Mesendoderm (in vitro differentiated cells): ENCODE results near the gene EEF1AKMT3.

Experiments used
- DNase-seq: peaks from one replicate; pipeline ENCODE4 v3.0.0; 2013
- H2AK5ac ChIP-seq: 2 replicates; pipeline ENCODE4 v1.6.1; 2013; ENCODE audit warnings: low read length, inconsistent platforms
- H2BK120ac ChIP-seq: 2 replicates; pipeline ENCODE4 v1.6.1; 2013; ENCODE audit warnings: low read depth, mild to moderate bottlenecking, low read length, moderate library complexity, mixed read lengths
- H2BK15ac ChIP-seq: replicated peaks from 2 replicates; pipeline ENCODE4 v1.6.1; 2013; ENCODE audit warnings: low read depth, mild to moderate bottlenecking, moderate library complexity
- H2BK5ac ChIP-seq: 2 replicates; pipeline ENCODE4 v1.6.1; 2013; ENCODE audit warnings: low read length, inconsistent platforms
- H3K18ac ChIP-seq: 2 replicates; pipeline ENCODE4 v1.6.1; 2013; ENCODE audit warnings: mild to moderate bottlenecking, low read length, mixed read lengths
- H3K23ac ChIP-seq: one replicate; pipeline ENCODE4 v1.6.1; 2013; ENCODE audit warnings: low read length
- H3K27ac ChIP-seq: 2 replicates; pipeline ENCODE4 v1.5.1; 2013; ENCODE audit warnings: low read depth, mild to moderate bottlenecking, inconsistent platforms, low read length, moderate library complexity
- H3K27me3 ChIP-seq: 2 replicates; pipeline ENCODE4 v1.6.1; 2013; ENCODE audit warnings: low read length, control low read depth, mild to moderate bottlenecking, inconsistent platforms; ENCODE audit not compliant: insufficient read depth, poor library complexity
- H3K36me3 ChIP-seq: 2 replicates; pipeline ENCODE4 v1.6.1; 2013; ENCODE audit warnings: low read length, inconsistent platforms; ENCODE audit not compliant: control insufficient read depth, insufficient read depth
- H3K4ac ChIP-seq: one replicate; pipeline ENCODE4 v1.6.1; 2013; ENCODE audit warnings: low read depth, mild to moderate bottlenecking, low read length, moderate library complexity
- H3K4me1 ChIP-seq: 2 replicates; pipeline ENCODE4 v1.6.1; 2013; ENCODE audit warnings: low read depth, low read length, inconsistent platforms; ENCODE audit not compliant: control insufficient read depth
- H3K4me2 ChIP-seq: 2 replicates; pipeline ENCODE4 v1.6.1; 2013; ENCODE audit warnings: low read length
- H3K4me3 ChIP-seq: 2 replicates; pipeline ENCODE4 v1.5.1; 2013; ENCODE audit warnings: mild to moderate bottlenecking, low read length
- H3K56ac ChIP-seq: one replicate; pipeline ENCODE4 v1.6.1; 2013; ENCODE audit warnings: low read length
- H3K79me1 ChIP-seq: 2 replicates; pipeline ENCODE4 v1.6.1; 2013; ENCODE audit warnings: low read length, inconsistent platforms
- H3K79me2 ChIP-seq: 2 replicates; pipeline ENCODE4 v1.6.1; 2013; ENCODE audit warnings: mild to moderate bottlenecking, low read length; ENCODE audit not compliant: control insufficient read depth, insufficient read depth
- H3K9ac ChIP-seq: 2 replicates; pipeline ENCODE4 v1.6.1; 2013; ENCODE audit warnings: low read length, inconsistent platforms
- H4K5ac ChIP-seq: one replicate; pipeline ENCODE4 v1.6.1; 2013; ENCODE audit warnings: low read length
- H4K8ac ChIP-seq: one replicate; pipeline ENCODE4 v1.6.1; 2013; ENCODE audit warnings: low read depth, mild to moderate bottlenecking, control low read depth, low read length, moderate library complexity
- WGBS: extraction: QIAGEN DNeasy Blood & Tissue Kit; methylation state at CpG from one replicate; pipeline ENCODE4 v1.1.7; 2013; ENCODE audit warnings: low lambda C conversion rate, missing lambda C conversion rate; ENCODE audit not compliant: insufficient coverage; ENCODE audit errors: extremely low coverage; 5-methylcytosine and 5-hydroxymethylcytosine counted together

EEF1AKMT3 gene

DNA sequence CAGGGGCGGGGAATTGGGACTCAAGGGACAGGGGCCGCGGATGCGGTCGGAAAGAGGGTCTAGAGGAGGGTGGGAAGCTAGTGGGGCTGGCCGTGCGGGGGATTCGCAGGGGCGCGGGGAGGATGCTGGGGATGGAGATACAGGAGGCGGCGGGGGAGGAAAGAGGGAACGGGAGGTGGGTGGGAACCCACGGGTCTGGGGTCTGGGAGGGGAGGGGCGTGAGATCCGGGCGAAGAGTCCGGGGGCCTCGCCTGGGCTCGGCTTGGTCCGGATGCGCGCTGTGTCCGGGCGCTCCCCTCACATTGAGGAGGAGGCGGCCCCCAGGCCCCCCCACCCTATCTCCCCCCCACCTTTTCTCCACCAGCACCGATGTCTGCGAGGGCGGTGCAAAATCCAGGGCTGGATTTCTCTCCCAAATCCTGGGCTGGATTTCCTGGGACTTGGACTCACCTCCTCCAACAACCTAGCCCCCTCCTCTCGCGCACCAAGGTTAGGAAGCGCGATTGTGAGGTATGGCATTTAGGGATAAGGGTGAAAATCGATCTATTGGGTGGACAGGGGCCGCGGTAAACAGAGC is 33.7 kb upstream of the EEF1AKMT3 start, which contains the start of gene AGAP2:
Gene AGAP2, minus strand, starts transcription at position 82 of the 577 bp plus-strand sequence. CDS start 496 bp downstream, outside the sequence.
- H3K36me3 ChIP-seq = no peaks in the 10 kb centered on the region
- peak within 1 kb of the TSS; percentile 13 for H3K4me2 ChIP-seq
- no peak within 1 kb of the TSS for H3K9ac ChIP-seq
- H3K4ac ChIP-seq = no peak within 1 kb of the TSS
- no peak within 1 kb of the TSS for H4K8ac ChIP-seq
- peak; percentile 78 for DNase-seq
- H2BK120ac ChIP-seq = no peak within 1 kb of the TSS
- no peak within 1 kb of the TSS for H3K56ac ChIP-seq
- no CpG with 5 or more reads among the region's 36 CpGs for WGBS
- no peak within 1 kb of the TSS for H3K23ac ChIP-seq
- H3K79me2 ChIP-seq = no peaks in the 10 kb centered on the region
- peaks cover 2% of the 10 kb centered on the region for H3K4me1 ChIP-seq
- no peak within 1 kb of the TSS for H3K4me3 ChIP-seq
- H3K27me3 ChIP-seq = peaks cover 59% of the 10 kb centered on the region
- no peak within 1 kb of the TSS for H3K27ac ChIP-seq
- no peak within 1 kb of the TSS for H2BK15ac ChIP-seq
- no peaks in the 10 kb centered on the region for H3K79me1 ChIP-seq
- H3K18ac ChIP-seq = no peak within 1 kb of the TSS
- no peak within 1 kb of the TSS for H4K5ac ChIP-seq
- H2AK5ac ChIP-seq = no peak within 1 kb of the TSS
- H2BK5ac ChIP-seq = no peak within 1 kb of the TSS

- peaks cover 53% of the 10 kb centered on the region for H3K27me3 ChIP-seq
- H3K23ac ChIP-seq = no peak overlapping the region
- no peak overlapping the region for H3K4me3 ChIP-seq
- H3K9ac ChIP-seq = no peak overlapping the region
- no peak overlapping the region for H3K4me2 ChIP-seq
- H3K18ac ChIP-seq = no peak overlapping the region
- no peak overlapping the region for H3K4ac ChIP-seq
- no peak overlapping the region for H2BK15ac ChIP-seq
- no peaks in the 10 kb centered on the region for H3K36me3 ChIP-seq
- no peak overlapping the region for H2BK5ac ChIP-seq
- H4K5ac ChIP-seq = no peak overlapping the region
- peaks cover 2% of the 10 kb centered on the region for H3K4me1 ChIP-seq
- H3K27ac ChIP-seq = no peak overlapping the region
- H3K79me2 ChIP-seq = no peaks in the 10 kb centered on the region
- no peaks in the 10 kb centered on the region for H3K79me1 ChIP-seq
- no peak overlapping the region for H4K8ac ChIP-seq
- H2BK120ac ChIP-seq = no peak overlapping the region
- no peak overlapping the region for H3K56ac ChIP-seq
- no peak for DNase-seq
- no peak overlapping the region for H2AK5ac ChIP-seq
- WGBS = no CpG with 5 or more reads among the region's 7 CpGs
These were observed 33.0 kb upstream of the EEF1AKMT3 start for GRCh38 chr12:57739387-57739786.

DNA sequence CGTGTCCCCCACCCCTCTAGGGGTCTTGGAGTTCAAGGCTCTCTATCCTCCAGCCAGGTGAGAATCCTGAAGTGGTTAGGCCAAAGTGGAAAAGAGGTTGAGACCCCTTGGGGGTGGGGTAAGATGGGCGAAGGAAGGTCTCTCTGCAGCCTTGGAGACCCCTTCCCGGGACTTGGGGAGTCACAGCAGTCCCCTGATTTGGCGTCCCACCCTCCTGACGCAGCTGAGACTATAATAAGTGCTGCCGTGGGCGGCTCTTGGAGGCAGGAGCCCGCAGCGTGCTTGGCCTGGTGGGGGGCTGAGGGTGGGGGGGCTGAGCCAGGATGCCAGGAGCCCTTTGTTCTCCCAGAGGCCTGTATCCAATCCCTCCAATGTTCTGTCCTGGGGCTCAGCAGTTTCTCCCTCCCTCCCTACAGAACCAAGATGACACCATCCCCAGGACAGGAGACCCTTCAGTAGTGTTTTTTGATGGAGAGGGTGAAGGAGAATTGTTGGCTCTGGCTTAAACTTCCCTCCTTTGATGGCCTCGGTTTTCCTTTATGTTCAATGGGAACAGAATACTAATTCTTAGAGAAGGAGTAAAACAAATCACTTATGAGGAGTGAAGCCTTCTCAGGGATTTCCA is 32.4 kb upstream of the EEF1AKMT3 start:
- Histone ChIP-seq H3K4me1 (peaks cover 2% of the 10 kb centered on the region), H3K27me3 (peaks cover 47% of the 10 kb centered on the region), H2BK5ac (no peak overlapping the region), H3K4me3 (no peak overlapping the region), H3K18ac (no peak overlapping the region), H3K36me3 (no peaks in the 10 kb centered on the region), H3K4ac (no peak overlapping the region), H3K79me2 (no peaks in the 10 kb centered on the region), H3K23ac (no peak overlapping the region), H2AK5ac (no peak overlapping the region), H2BK120ac (no peak overlapping the region), H2BK15ac (no peak overlapping the region), H3K27ac (no peak overlapping the region), H4K8ac (no peak overlapping the region), H3K79me1 (no peaks in the 10 kb centered on the region), H3K56ac (no peak overlapping the region), H3K9ac (no peak overlapping the region), H4K5ac (no peak overlapping the region), H3K4me2 (no peak overlapping the region)
- no CpG with 5 or more reads among the region's 10 CpGs for WGBS
- no peak for DNase-seq

- no peak overlapping the region for H3K18ac ChIP-seq
- H3K4me3 ChIP-seq = no peak overlapping the region
- H4K8ac ChIP-seq = no peak overlapping the region
- H3K36me3 ChIP-seq = no peaks in the 10 kb centered on the region
- H2BK5ac ChIP-seq = no peak overlapping the region
- no peak overlapping the region for H2BK120ac ChIP-seq
- H3K79me1 ChIP-seq = no peaks in the 10 kb centered on the region
- no peak overlapping the region for H3K56ac ChIP-seq
- peak; percentile 33 for DNase-seq
- H3K4ac ChIP-seq = no peak overlapping the region
- peaks cover 2% of the 10 kb centered on the region for H3K4me1 ChIP-seq
- no peak overlapping the region for H2AK5ac ChIP-seq
- H3K79me2 ChIP-seq = no peaks in the 10 kb centered on the region
- WGBS = no CpG with 5 or more reads among the region's 5 CpGs
- H3K23ac ChIP-seq = no peak overlapping the region
- H3K27ac ChIP-seq = no peak overlapping the region
- H3K4me2 ChIP-seq = no peak overlapping the region
- H2BK15ac ChIP-seq = no peak overlapping the region
- no peak overlapping the region for H3K9ac ChIP-seq
- no peak overlapping the region for H4K5ac ChIP-seq
- peaks cover 42% of the 10 kb centered on the region for H3K27me3 ChIP-seq
These were observed 31.6 kb upstream of the EEF1AKMT3 start for GRCh38 chr12:57740656-57741412.

GRCh38 chr12:57741413-57741789 is 31.0 kb upstream of the EEF1AKMT3 start:
- no peak overlapping the region for H4K5ac ChIP-seq
- H3K27ac ChIP-seq = no peak overlapping the region
- no peak overlapping the region for H3K9ac ChIP-seq
- no peak for DNase-seq
- H3K23ac ChIP-seq = no peak overlapping the region
- H2BK15ac ChIP-seq = no peak overlapping the region
- H2BK5ac ChIP-seq = no peak overlapping the region
- H3K79me2 ChIP-seq = no peaks in the 10 kb centered on the region
- H3K36me3 ChIP-seq = no peaks in the 10 kb centered on the region
- H2AK5ac ChIP-seq = no peak overlapping the region
- WGBS = no CpG with 5 or more reads among the region's 1 CpG
- H3K4ac ChIP-seq = no peak overlapping the region
- H3K18ac ChIP-seq = no peak overlapping the region
- no peak overlapping the region for H2BK120ac ChIP-seq
- H3K4me3 ChIP-seq = no peak overlapping the region
- H3K56ac ChIP-seq = no peak overlapping the region
- H3K4me1 ChIP-seq = peaks cover 2% of the 10 kb centered on the region
- no peak overlapping the region for H4K8ac ChIP-seq
- H3K27me3 ChIP-seq = peaks cover 40% of the 10 kb centered on the region
- H3K79me1 ChIP-seq = no peaks in the 10 kb centered on the region
- H3K4me2 ChIP-seq = no peak overlapping the region
